Measurements from ENCODE around the gene AGAP4. TPM values are rescaled to one million over a fixed set of nuclear protein-coding genes. Genes with fewer than 3 reads are reported as not detected.
"Not testable (repeated sequence)": the region's sequence is repeated elsewhere in the genome, so short reads cannot be mapped to it uniquely, and the experiment has no call there.

Gene AGAP4
- total and polyA plus RNA-seq, 2 of the 8 experiments (the other 6 are each of a cell fraction or from before 2014, with no cell fraction given), result 13.5 to 13.9 TPM

DNA sequence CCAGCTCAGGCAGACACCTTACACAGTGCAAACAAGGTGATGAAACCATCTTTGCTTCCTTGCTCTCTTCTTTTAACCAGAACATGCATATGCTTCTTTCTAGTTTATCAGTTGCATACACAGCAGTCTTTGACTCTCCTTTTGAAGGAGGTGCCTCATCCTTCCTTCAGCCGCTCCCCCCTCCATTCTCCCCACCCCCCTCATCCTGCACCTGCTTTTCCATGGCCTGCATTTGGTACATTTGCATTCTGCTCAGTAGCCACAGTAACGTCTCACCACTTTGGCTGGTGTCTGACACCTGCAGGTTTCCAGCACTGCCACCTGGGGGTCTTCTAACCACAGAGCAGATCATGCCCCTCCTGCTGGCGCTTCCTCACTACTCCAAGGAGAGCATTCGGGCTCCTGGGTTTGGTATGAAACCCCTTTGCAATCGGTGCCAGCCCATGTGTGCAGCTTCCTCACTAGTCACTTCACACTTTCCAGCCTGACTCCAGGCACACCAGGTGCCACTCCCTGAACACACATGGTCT lies 60.0 kb downstream of the AGAP4 start:
- H3K4me2 ChIP-seq (ENCODE audit: insufficient read depth in 1 of 2, low read depth in 2 of 2, low read length in 2 of 2); H3K14ac ChIP-seq (ENCODE audit: insufficient read length); H2BK12ac ChIP-seq (ENCODE audit: low read depth, low read length); H2AK5ac ChIP-seq (ENCODE audit: low read depth, low read length); H3K79me2 ChIP-seq (ENCODE audit: control insufficient read depth in 1 of 2, insufficient read depth in 2 of 2, low read length in 2 of 2); H2BK5ac ChIP-seq (ENCODE audit: low read depth, low read length); H3K18ac ChIP-seq (ENCODE audit: extremely low read depth, low read length); H3K27ac ChIP-seq (ENCODE audit: low read depth, low read length); H4K8ac ChIP-seq (ENCODE audit: extremely low read depth, insufficient read depth, low read length); H2BK20ac ChIP-seq (ENCODE audit: low read length); H4K20me1 ChIP-seq (replicated peaks in 1 of 2; ENCODE audit: control insufficient read depth in 1 of 2, insufficient read depth in 2 of 2, low read length in 2 of 2); H4K91ac ChIP-seq (replicated peaks; ENCODE audit: insufficient read length, low read length); H2BK15ac ChIP-seq (ENCODE audit: low read length); FAIRE-seq; H3K36me3 ChIP-seq (ENCODE audit: control insufficient read depth in 2 of 4, insufficient read depth in 4 of 4, low read length in 3 of 4); H3K9me3 ChIP-seq (ENCODE audit: insufficient read depth in 2 of 2, low read depth in 1 of 2, low read length in 1 of 2); CTCF ChIA-PET (ENCODE audit: partially characterized antibody); H3K23me2 ChIP-seq (ENCODE audit: low read depth, low read length); H3K27me3 ChIP-seq (replicated peaks in 1 of 4; ENCODE audit: control insufficient read depth in 3 of 4, extremely low read depth in 1 of 4, insufficient read depth in 3 of 4, low read length in 3 of 4); H3K4ac ChIP-seq (replicated peaks; ENCODE audit: insufficient read length, low read depth, low read length); H3K4me3 ChIP-seq (ENCODE audit: extremely low read depth in 1 of 4, insufficient read depth in 2 of 4, low read depth in 3 of 4, low read length in 4 of 4); H3K23ac ChIP-seq (ENCODE audit: insufficient read length); H3K9ac ChIP-seq (replicated peaks in 1 of 4; ENCODE audit: extremely low read depth in 1 of 4, low read depth in 3 of 4, low read length in 3 of 4); H3K79me1 ChIP-seq (ENCODE audit: low read depth, low read length); H3K56ac ChIP-seq (replicated peaks; ENCODE audit: insufficient read length, low read depth, low read length); H2AFZ ChIP-seq (ENCODE audit: low read length); H3K4me1 ChIP-seq (replicated peaks in 1 of 4; ENCODE audit: control insufficient read depth in 3 of 4, insufficient read depth in 4 of 4, low read length in 3 of 4); H2BK120ac ChIP-seq (replicated peaks; ENCODE audit: low read depth, low read length); POLR2A ChIA-PET (ENCODE audit: partially characterized antibody); H4K5ac ChIP-seq (ENCODE audit: insufficient read length, low read depth, low read length); DNase-seq (ENCODE audit: low read depth in 1 of 2, low spot score in 2 of 2): not testable (repeated sequence)
- 80% methylated on average over 1 of the region's 5 CpGs; no CpG with 5 or more reads in 1 of the 2 experiments for WGBS, 2 experiments (ENCODE audit: extremely low coverage in 1 of 2, insufficient coverage in 1 of 2, insufficient read length in 1 of 2, insufficient replicate concordance in 2 of 2, low coverage in 1 of 2, low lambda C conversion rate in 2 of 2, missing lambda C conversion rate in 1 of 2)

- H3K23me2 ChIP-seq (ENCODE audit: low read depth, low read length); H3K9ac ChIP-seq (replicated peaks in 1 of 4; ENCODE audit: extremely low read depth in 1 of 4, low read depth in 3 of 4, low read length in 3 of 4); H2AK5ac ChIP-seq (ENCODE audit: low read depth, low read length); H2BK12ac ChIP-seq (ENCODE audit: low read depth, low read length); H3K4ac ChIP-seq (replicated peaks; ENCODE audit: insufficient read length, low read depth, low read length); H2BK5ac ChIP-seq (ENCODE audit: low read depth, low read length); H4K91ac ChIP-seq (replicated peaks; ENCODE audit: insufficient read length, low read length); H3K4me1 ChIP-seq (replicated peaks in 1 of 4; ENCODE audit: control insufficient read depth in 3 of 4, insufficient read depth in 4 of 4, low read length in 3 of 4); H3K4me2 ChIP-seq (ENCODE audit: insufficient read depth in 1 of 2, low read depth in 2 of 2, low read length in 2 of 2); H3K36me3 ChIP-seq (ENCODE audit: control insufficient read depth in 2 of 4, insufficient read depth in 4 of 4, low read length in 3 of 4); H4K8ac ChIP-seq (ENCODE audit: extremely low read depth, insufficient read depth, low read length); H3K23ac ChIP-seq (ENCODE audit: insufficient read length); H3K56ac ChIP-seq (replicated peaks; ENCODE audit: insufficient read length, low read depth, low read length); FAIRE-seq; H3K9me3 ChIP-seq (ENCODE audit: insufficient read depth in 2 of 2, low read depth in 1 of 2, low read length in 1 of 2); DNase-seq (ENCODE audit: low read depth in 1 of 2, low spot score in 2 of 2); H3K14ac ChIP-seq (ENCODE audit: insufficient read length); CTCF ChIA-PET (ENCODE audit: partially characterized antibody); H3K4me3 ChIP-seq (ENCODE audit: extremely low read depth in 1 of 4, insufficient read depth in 2 of 4, low read depth in 3 of 4, low read length in 4 of 4); H3K27ac ChIP-seq (ENCODE audit: low read depth, low read length); H2AFZ ChIP-seq (ENCODE audit: low read length); H2BK20ac ChIP-seq (ENCODE audit: low read length); H3K27me3 ChIP-seq (replicated peaks in 1 of 4; ENCODE audit: control insufficient read depth in 3 of 4, extremely low read depth in 1 of 4, insufficient read depth in 3 of 4, low read length in 3 of 4); H4K5ac ChIP-seq (ENCODE audit: insufficient read length, low read depth, low read length); H3K79me2 ChIP-seq (ENCODE audit: control insufficient read depth in 1 of 2, insufficient read depth in 2 of 2, low read length in 2 of 2); H4K20me1 ChIP-seq (replicated peaks in 1 of 2; ENCODE audit: control insufficient read depth in 1 of 2, insufficient read depth in 2 of 2, low read length in 2 of 2); H2BK15ac ChIP-seq (ENCODE audit: low read length); H2BK120ac ChIP-seq (replicated peaks; ENCODE audit: low read depth, low read length); POLR2A ChIA-PET (ENCODE audit: partially characterized antibody); H3K18ac ChIP-seq (ENCODE audit: extremely low read depth, low read length); H3K79me1 ChIP-seq (ENCODE audit: low read depth, low read length): not testable (repeated sequence)
- no CpG with 5 or more reads among the region's 1 CpG for WGBS, 2 experiments (ENCODE audit: extremely low coverage in 1 of 2, insufficient coverage in 1 of 2, insufficient read length in 1 of 2, insufficient replicate concordance in 2 of 2, low coverage in 1 of 2, low lambda C conversion rate in 2 of 2, missing lambda C conversion rate in 1 of 2)
Observed at GRCh38 chr10:45786217-45786616, 61.1 kb downstream of the AGAP4 start.

All from H1 (cell line).